ENCODE data around the gene PANX2. TPM values are rescaled to one million over a fixed set of nuclear protein-coding genes. Genes with fewer than 3 reads are reported as not detected.
A peak's percentile ranks its signal among the peaks of the same experiment; 100 is the strongest.

PANX2 gene
- total RNA-seq, 1 experiment from 2014 or later: 2.6 TPM

- no TSS peak for BruUV-seq (replicated peaks)
- POLR2A ChIA-PET: no interaction called here
- Histone ChIP-seq H3K4me3 (ENCODE audit: low read depth, low read length) (no peak overlapping the region), H3K36me3 (ENCODE audit: control insufficient read depth, insufficient read depth, low read length) (no peaks in the 10 kb centered on the region; the same call in 1 of the 2 replicates), H3K4me1 (no peaks in the 10 kb centered on the region), H3K9me3 (no peaks in the 10 kb centered on the region), H3K27me3 (replicated peaks; ENCODE audit: control insufficient read depth, insufficient read depth, low read length) (no peaks in the 10 kb centered on the region)
- Mint-ChIP-seq H3K27me3 (ENCODE audit: insufficient read depth, unreplicated experiment) (no peaks in the 10 kb centered on the region), H3K27ac (ENCODE audit: unreplicated experiment) (peak overlapping the region; percentile 16), H3K4me3 (ENCODE audit: unreplicated experiment) (no peak overlapping the region), H3K9me3 (ENCODE audit: unreplicated experiment) (no peaks in the 10 kb centered on the region), H3K36me3 (ENCODE audit: insufficient read depth, unreplicated experiment) (peaks cover 86% of the 10 kb centered on the region), H3K4me1 (ENCODE audit: low read depth, unreplicated experiment) (no peaks in the 10 kb centered on the region)
- intact Hi-C loops (cut with micrococcal nuclease; ENCODE audit: unreplicated experiment): no loop called here
- no peak for DNase-seq
- no peak for TF ChIP-seq CTCF (IDR thresholded peaks at IDR 0.05; ENCODE audit: insufficient read depth in 1 of 2, low read depth in 1 of 2, low read length in 1 of 2, severe bottlenecking in 1 of 2, unreplicated experiment in 1 of 2)
- CTCF ChIA-PET: no interaction called here
Observed at GRCh38 chr22:50215297-50216054, 44.9 kb downstream of the PANX2 start.

GRCh38 chr22:50216055-50216683 lies 45.6 kb downstream of the PANX2 start:
- no peaks in the 10 kb centered on the region; the same call in 1 of the 2 replicates for H3K36me3 ChIP-seq (ENCODE audit: control insufficient read depth, insufficient read depth, low read length)
- TF ChIP-seq CTCF (IDR thresholded peaks at IDR 0.05; ENCODE audit: insufficient read depth in 1 of 2, low read depth in 1 of 2, low read length in 1 of 2, severe bottlenecking in 1 of 2, unreplicated experiment in 1 of 2): no peak
- ChIA-PET CTCF (interaction anchor here (0.6 kb wide), 1 partner anchor 236 kb away, joined by 3 read pairs; no protein-coding TSS in a partner anchor), POLR2A (no interaction called here)
- H3K9me3 ChIP-seq: no peaks in the 10 kb centered on the region
- no peaks in the 10 kb centered on the region for H3K27me3 ChIP-seq (replicated peaks; ENCODE audit: control insufficient read depth, insufficient read depth, low read length)
- DNase-seq: no peak
- intact Hi-C loops (cut with micrococcal nuclease; ENCODE audit: unreplicated experiment): no loop called here
- H3K4me3 ChIP-seq (ENCODE audit: low read depth, low read length): no peak overlapping the region
- BruUV-seq (replicated peaks): no TSS peak
- Mint-ChIP-seq H3K27me3 (ENCODE audit: insufficient read depth, unreplicated experiment) (no peaks in the 10 kb centered on the region), H3K27ac (ENCODE audit: unreplicated experiment) (no peak overlapping the region), H3K4me3 (ENCODE audit: unreplicated experiment) (no peak overlapping the region), H3K4me1 (ENCODE audit: low read depth, unreplicated experiment) (no peaks in the 10 kb centered on the region), H3K36me3 (ENCODE audit: insufficient read depth, unreplicated experiment) (peaks cover 79% of the 10 kb centered on the region), H3K9me3 (ENCODE audit: unreplicated experiment) (no peaks in the 10 kb centered on the region)
- no peaks in the 10 kb centered on the region for H3K4me1 ChIP-seq

- no peak for DNase-seq
- no peaks in the 10 kb centered on the region; the same call in 1 of the 2 replicates for H3K36me3 ChIP-seq (ENCODE audit: control insufficient read depth, insufficient read depth, low read length)
- no peak overlapping the region for H3K4me3 ChIP-seq (ENCODE audit: low read depth, low read length)
- no TSS peak for BruUV-seq (replicated peaks)
- Mint-ChIP-seq H3K36me3 (ENCODE audit: insufficient read depth, unreplicated experiment) (peaks cover 74% of the 10 kb centered on the region), H3K27ac (ENCODE audit: unreplicated experiment) (no peak overlapping the region), H3K4me1 (ENCODE audit: low read depth, unreplicated experiment) (no peaks in the 10 kb centered on the region), H3K4me3 (ENCODE audit: unreplicated experiment) (no peak overlapping the region), H3K27me3 (ENCODE audit: insufficient read depth, unreplicated experiment) (no peaks in the 10 kb centered on the region), H3K9me3 (ENCODE audit: unreplicated experiment) (no peaks in the 10 kb centered on the region)
- H3K4me1 ChIP-seq: no peaks in the 10 kb centered on the region
- no peaks in the 10 kb centered on the region for H3K9me3 ChIP-seq
- H3K27me3 ChIP-seq (replicated peaks; ENCODE audit: control insufficient read depth, insufficient read depth, low read length): no peaks in the 10 kb centered on the region
- CTCF ChIA-PET: interaction anchor here (0.6 kb wide), 1 partner anchor 235 kb away, joined by 3 read pairs; no protein-coding TSS in a partner anchor
- POLR2A ChIA-PET: no interaction called here
- intact Hi-C loops (cut with micrococcal nuclease; ENCODE audit: unreplicated experiment): no loop called here
- TF ChIP-seq CTCF (IDR thresholded peaks at IDR 0.05; ENCODE audit: insufficient read depth in 1 of 2, low read depth in 1 of 2, low read length in 1 of 2, severe bottlenecking in 1 of 2, unreplicated experiment in 1 of 2): no peak
Observed at GRCh38 chr22:50216684-50217520, 46.4 kb downstream of the PANX2 start.

All from Caco-2 (cell line).